Panc1 (cell line): ENCODE measurements around the gene DFFB. TPM values are rescaled to one million over a fixed set of nuclear protein-coding genes. Genes with fewer than 3 reads are reported as not detected.

Source experiments
- ATAC-seq: fragments of 200-7000 bp; cut with Tn5 transposase; 2 replicates; pipeline ENCODE4 v1.9.1; 2020; ENCODE audit warnings: mild to moderate bottlenecking, moderate library complexity
- BruUV-seq: library from RNA; stranded (reverse); fragments of 400-500 nt; replicated peaks from 2 replicates; lab custom pipeline; 2021; lab: Mats Ljungman, UMichigan
- CTCF ChIA-PET: fragments of 300-600 bp; sonication (Branson Sonifier 250); formaldehyde crosslinking; loops from one replicate; lab custom pipeline; 2022; ENCODE audit warnings: antibody characterized with exemption; lab: Charles Lee
- POLR2A ChIA-PET: fragments of 300-600 bp; sonication (Branson Sonifier 250); formaldehyde crosslinking; loops from one replicate; lab custom pipeline; 2022; ENCODE audit warnings: antibody characterized with exemption; lab: Charles Lee
- DNase-seq: peaks from one replicate; pipeline ENCODE4 v3.0.0-alpha.2; 2010; ENCODE audit warnings: low read depth, low spot score
- H3K27ac ChIP-seq: 2 replicates; pipeline ENCODE4 v1.5.1; 2011; ENCODE audit warnings: mild to moderate bottlenecking, low read length, inconsistent platforms
- H3K27me3 ChIP-seq: fragments of 200-500 bp; sonication (Bioruptor generic); 2 replicates; pipeline ENCODE4 v1.6.0; 2014; ENCODE audit warnings: low read length, inconsistent platforms; ENCODE audit not compliant: control insufficient read depth, insufficient read depth
- H3K36me3 ChIP-seq: fragments of 200-500 bp; sonication (Bioruptor generic); 2 replicates; pipeline ENCODE4 v1.5.1; 2014; ENCODE audit warnings: inconsistent platforms, mild to moderate bottlenecking, low read length, moderate library complexity; ENCODE audit not compliant: control insufficient read depth, insufficient read depth
- H3K4me1 ChIP-seq: 2 replicates; pipeline ENCODE4 v1.5.1; 2011; ENCODE audit warnings: inconsistent platforms, mild to moderate bottlenecking, low read length, moderate library complexity; ENCODE audit not compliant: control insufficient read depth, insufficient read depth
- H3K4me3 ChIP-seq, 2 experiments: 2 replicates each; pipeline ENCODE4 v1.5.1; 2011 to 2012; ENCODE audit warnings: low read depth in 2 of 2, low read length in 2 of 2, mild to moderate bottlenecking in 2 of 2, inconsistent platforms in 1 of 2, moderate library complexity in 1 of 2
- H3K9me3 ChIP-seq: fragments of 200-500 bp; sonication (Bioruptor generic); 2 replicates; pipeline ENCODE4 v1.5.1; 2014; ENCODE audit warnings: low read depth, mild to moderate bottlenecking, inconsistent platforms, low read length, moderate library complexity; ENCODE audit not compliant: control insufficient read depth, insufficient read depth
- POLR2AphosphoS5 ChIP-seq: IDR thresholded peaks from 2 replicates; pipeline ENCODE4 v1.6.1; 2012; ENCODE audit warnings: mild to moderate bottlenecking, low read depth, low read length, moderate library complexity
- REST ChIP-seq, 2 experiments: IDR thresholded peaks; 2 replicates each; pipeline ENCODE4 v1.6.1; 2011 to 2012; ENCODE audit warnings: low read depth in 2 of 2, control low read depth in 1 of 2, low read length in 1 of 2, mild to moderate bottlenecking in 1 of 2, moderate library complexity in 1 of 2; ENCODE audit not compliant: insufficient read depth in 1 of 2
- SIN3A ChIP-seq: IDR thresholded peaks from 2 replicates; pipeline ENCODE4 v1.6.1; 2012; ENCODE audit warnings: low read depth, mild to moderate bottlenecking, low read length, moderate library complexity, borderline replicate concordance; ENCODE audit not compliant: insufficient read depth
- TCF7L2 ChIP-seq: IDR thresholded peaks from 2 replicates; pipeline ENCODE4 v1.6.1; 2011; ENCODE audit warnings: mild to moderate bottlenecking, low read depth, low read length, inconsistent platforms
- in situ Hi-C: cut with HindIII; loops from 2 replicates; pipeline ENCODE4 v1.10.0; 2016; ENCODE audit warnings: low sequenced_read_pairs, low pct_unique_long_range_greater_than_20kb
- intact Hi-C: fragments of 100-400 bp; cut with micrococcal nuclease; formaldehyde crosslinking; loops from one replicate; pipeline ENCODE4 v1.10.0; 2022; ENCODE audit not compliant: unreplicated experiment
- total RNA-seq: library from RNA; stranded (reverse); gene quantifications from one replicate; pipeline ENCODE4 v1.2.1, GENCODE V29; 2021; ENCODE audit not compliant: unreplicated experiment
- TF ChIP-seq, protein P1 (sequence below): fragments of 450-650 bp; IDR thresholded peaks from 2 replicates; pipeline ENCODE4 v1.5.1; 2017; ENCODE audit warnings: mild to moderate bottlenecking

DFFB gene
- total RNA-seq, 1 experiment from 2014 or later = 3.0 TPM

DNA sequence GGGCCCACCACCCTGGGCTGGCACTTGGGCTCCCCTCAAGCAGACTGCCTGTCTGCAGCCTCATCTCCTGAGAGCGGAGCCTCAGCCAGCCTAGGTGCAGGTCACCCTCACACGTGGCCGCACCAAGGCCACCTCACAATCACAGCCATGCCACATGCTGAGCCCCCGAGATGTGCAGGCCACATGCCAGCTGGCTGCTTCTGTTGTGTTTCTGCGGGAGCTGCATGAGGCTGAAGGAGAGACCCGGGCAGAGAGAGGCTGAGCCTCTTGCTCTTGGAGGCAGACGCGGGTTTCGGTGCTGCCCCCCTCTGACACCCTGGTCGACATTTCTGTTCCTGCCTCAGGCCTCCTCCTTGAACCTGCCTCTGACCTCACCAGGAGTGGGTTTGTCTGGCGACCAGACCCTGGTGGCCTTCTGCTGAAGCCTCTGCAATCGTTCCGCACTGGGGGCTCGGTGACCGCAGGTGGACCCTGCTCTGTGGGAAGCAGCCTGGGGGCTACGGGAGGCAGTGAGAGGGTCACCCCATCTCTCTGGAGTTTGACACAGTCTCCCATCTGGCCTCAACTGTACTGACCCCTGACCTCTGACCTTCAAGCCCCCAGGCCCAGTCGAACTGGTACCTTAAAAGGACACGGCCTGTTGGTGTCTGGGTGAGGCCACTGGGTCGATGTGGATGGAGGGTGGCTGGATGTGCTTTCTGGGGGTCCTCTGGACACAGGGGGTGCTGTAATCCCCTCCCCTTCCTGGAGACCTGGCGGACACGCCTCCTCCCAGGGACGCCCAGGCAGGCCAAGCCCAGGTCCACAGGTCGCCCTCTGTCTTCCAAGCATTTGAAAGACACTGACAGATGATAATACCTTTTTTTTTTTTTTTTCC, 55.8 kb downstream of the DFFB start:
- BruUV-seq = no TSS peak
- Histone ChIP-seq H3K27me3 (no peaks in the 10 kb centered on the region), H3K4me1 (peaks cover 6% of the 10 kb centered on the region; the same call in 1 of the 2 replicates), H3K4me3 (no peak overlapping the region), H3K36me3 (no peaks in the 10 kb centered on the region), H3K9me3 (no peaks in the 10 kb centered on the region), H3K27ac (no peak overlapping the region)
- intact Hi-C loops = loop anchor here (10.0 kb wide), 1 partner anchor 142 kb away; no protein-coding TSS in a partner anchor
- POLR2A ChIA-PET = interaction anchor here (0.7 kb wide), 1 partner anchor 24 kb away, joined by 8 read pairs; no protein-coding TSS in a partner anchor
- TF ChIP-seq REST (IDR thresholded peaks at IDR 0.05; ENCODE audit: insufficient read depth in 1 of 2, low read depth in 2 of 2, low read length in 1 of 2) = no peak
- no peak for TF ChIP-seq SIN3A
- TF ChIP-seq POLR2AphosphoS5 = no peak
- in situ Hi-C loops = no loop called here
- DNase-seq (no peak), ATAC-seq (no peak)
- CTCF ChIA-PET = interaction anchor here (0.8 kb wide), 1 partner anchor 1951 kb away, joined by 9 read pairs; no protein-coding TSS in a partner anchor

GRCh38 chr1:3914331-3914851, 57.1 kb downstream of the DFFB start:
- Histone ChIP-seq H3K4me1 (peaks cover 6% of the 10 kb centered on the region; the same call in 1 of the 2 replicates), H3K27me3 (no peaks in the 10 kb centered on the region), H3K36me3 (no peaks in the 10 kb centered on the region), H3K27ac (no peak overlapping the region), H3K9me3 (no peaks in the 10 kb centered on the region), H3K4me3 (no peak overlapping the region)
- POLR2A ChIA-PET = no interaction called here
- CTCF ChIA-PET = interaction anchor here (0.8 kb wide), 1 partner anchor 1950 kb away, joined by 9 read pairs; no protein-coding TSS in a partner anchor
- DNase-seq = no peak
- TF ChIP-seq TCF7L2 (no peak), POLR2AphosphoS5 (no peak), REST (IDR thresholded peaks at IDR 0.05; ENCODE audit: insufficient read depth in 1 of 2, low read depth in 2 of 2, low read length in 1 of 2) (no peak), SIN3A (no peak)
- TF ChIP-seq, protein P1, sequence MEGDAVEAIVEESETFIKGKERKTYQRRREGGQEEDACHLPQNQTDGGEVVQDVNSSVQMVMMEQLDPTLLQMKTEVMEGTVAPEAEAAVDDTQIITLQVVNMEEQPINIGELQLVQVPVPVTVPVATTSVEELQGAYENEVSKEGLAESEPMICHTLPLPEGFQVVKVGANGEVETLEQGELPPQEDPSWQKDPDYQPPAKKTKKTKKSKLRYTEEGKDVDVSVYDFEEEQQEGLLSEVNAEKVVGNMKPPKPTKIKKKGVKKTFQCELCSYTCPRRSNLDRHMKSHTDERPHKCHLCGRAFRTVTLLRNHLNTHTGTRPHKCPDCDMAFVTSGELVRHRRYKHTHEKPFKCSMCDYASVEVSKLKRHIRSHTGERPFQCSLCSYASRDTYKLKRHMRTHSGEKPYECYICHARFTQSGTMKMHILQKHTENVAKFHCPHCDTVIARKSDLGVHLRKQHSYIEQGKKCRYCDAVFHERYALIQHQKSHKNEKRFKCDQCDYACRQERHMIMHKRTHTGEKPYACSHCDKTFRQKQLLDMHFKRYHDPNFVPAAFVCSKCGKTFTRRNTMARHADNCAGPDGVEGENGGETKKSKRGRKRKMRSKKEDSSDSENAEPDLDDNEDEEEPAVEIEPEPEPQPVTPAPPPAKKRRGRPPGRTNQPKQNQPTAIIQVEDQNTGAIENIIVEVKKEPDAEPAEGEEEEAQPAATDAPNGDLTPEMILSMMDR = no peak
- intact Hi-C loops (loop anchor here (10.0 kb wide), 1 partner anchor 140 kb away; no protein-coding TSS in a partner anchor), in situ Hi-C loops (no loop called here)
- no peak for ATAC-seq
- BruUV-seq = no TSS peak
